Adipose tissue (tissue), 3 donors: ENCODE data around the gene ESRRB. TPM values are rescaled to one million over a fixed set of nuclear protein-coding genes. Genes with fewer than 3 reads are reported as not detected.

Experiments used
- H3K27ac ChIP-seq: one replicate; pipeline ENCODE4 v1.5.1; 2013; ENCODE audit warnings: low read depth, low read length
- WGBS, 3 donors: extraction: QIAGEN DNeasy Blood & Tissue Kit; methylation state at CpG; one replicate each; pipeline ENCODE4 v1.1.7; 2013; 5-methylcytosine and 5-hydroxymethylcytosine counted together
- polyA plus RNA-seq, 3 donors: library from polyadenylated mRNA; stranded (reverse); fragments of 200-250 nt; gene quantifications; one replicate each; pipeline ENCODE4 v1.2.3, GENCODE V29; 2013
- donor health status: healthy with polysubstance abuse.
- donor health status: Bipolar disorder and iron deficiency.
- donor health status: healthy.

The ESRRB gene
- polyA plus RNA-seq, 3 donors, result 0.23 to 0.52 (median 0.34) TPM

GRCh38 chr14:76430017-76430416 lies 54.1 kb downstream of the ESRRB start:
- H3K27ac ChIP-seq, result no peak overlapping the region
- WGBS, 3 donors, result 78 to 90% (median 78%) methylated on average over 1 of the region's 1 CpG

GRCh38 chr14:76430475-76430980 lies 54.6 kb downstream of the ESRRB start:
- no peak overlapping the region for H3K27ac ChIP-seq
- WGBS, 3 donors, result 78 to 87% (median 80%) methylated on average over 4 of the region's 4 CpGs

GRCh38 chr14:76431538-76431937 lies 55.6 kb downstream of the ESRRB start:
- WGBS, 3 donors, result 79 to 83% (median 83%) methylated on average over 9 of the region's 9 CpGs
- H3K27ac ChIP-seq, result no peak overlapping the region

GRCh38 chr14:76432827-76433752 lies 57.2 kb downstream of the ESRRB start:
- no peak overlapping the region for H3K27ac ChIP-seq
- 61 to 77% (median 74%) methylated on average over 13 of the region's 13 CpGs for WGBS, 3 donors

GRCh38 chr14:76434220-76434619 lies 58.3 kb downstream of the ESRRB start:
- 58 to 86% (median 78%) methylated on average over 9 of the region's 9 CpGs for WGBS, 3 donors

GRCh38 chr14:76439237-76439775 lies 63.4 kb downstream of the ESRRB start:
- H3K27ac ChIP-seq, result no peak overlapping the region
- whole genome bisulfite sequencing, 3 donors, result 93 to 95% (median 94%) methylated on average over 32 to 33 of the region's 33 CpGs

More at GRCh38 chr14:76434220-76434619, 58.3 kb downstream of the ESRRB start:
- H3K27ac ChIP-seq, result no peak overlapping the region

GRCh38 chr14:76446486-76446885 lies 70.5 kb downstream of the ESRRB start:
- H3K27ac ChIP-seq, result no peak overlapping the region
- 57 to 78% (median 72%) methylated on average over 2 of the region's 2 CpGs for WGBS, 3 donors

GRCh38 chr14:76446921-76447320 lies 71.0 kb downstream of the ESRRB start:
- WGBS, 3 donors, result 66 to 69% (median 67%) methylated on average over 7 of the region's 7 CpGs
- no peak overlapping the region for H3K27ac ChIP-seq

GRCh38 chr14:76450476-76450875 lies 74.5 kb downstream of the ESRRB start:
- H3K27ac ChIP-seq, result no peak overlapping the region
- WGBS, 3 donors, result 57 to 73% (median 58%) methylated on average over 4 of the region's 4 CpGs

GRCh38 chr14:76456200-76456599 lies 80.3 kb downstream of the ESRRB start:
- WGBS, 3 donors, result 44 to 61% (median 55%) methylated on average over 2 of the region's 2 CpGs
- no peak overlapping the region for H3K27ac ChIP-seq

- WGBS, 3 donors, result 74 to 77% (median 74%) methylated on average over 9 of the region's 9 CpGs
- no peak overlapping the region for H3K27ac ChIP-seq
Observed at GRCh38 chr14:76456891-76457586, 81.1 kb downstream of the ESRRB start.

GRCh38 chr14:76457841-76458240 lies 81.9 kb downstream of the ESRRB start:
- WGBS, 3 donors, result 82 to 92% (median 91%) methylated on average over 5 of the region's 5 CpGs
- H3K27ac ChIP-seq, result no peak overlapping the region

GRCh38 chr14:76461886-76462285 lies 85.9 kb downstream of the ESRRB start:
- 94 to 100% (median 95%) methylated on average over 4 of the region's 4 CpGs for WGBS, 3 donors
- H3K27ac ChIP-seq, result no peak overlapping the region

GRCh38 chr14:76462330-76462729 lies 86.4 kb downstream of the ESRRB start:
- H3K27ac ChIP-seq, result no peak overlapping the region
- WGBS, 3 donors, result 92 to 95% (median 94%) methylated on average over 11 of the region's 11 CpGs

GRCh38 chr14:76463105-76463504 lies 87.2 kb downstream of the ESRRB start:
- WGBS, 3 donors, result 75 to 91% (median 75%) methylated on average over 3 to 4 of the region's 4 CpGs
- H3K27ac ChIP-seq, result no peak overlapping the region

GRCh38 chr14:76464856-76465255 lies 88.9 kb downstream of the ESRRB start:
- WGBS, 3 donors, result 78 to 89% (median 84%) methylated on average over 4 of the region's 4 CpGs
- H3K27ac ChIP-seq, result no peak overlapping the region

- WGBS, 3 donors, result 54 to 71% (median 68%) methylated on average over 9 of the region's 9 CpGs
- H3K27ac ChIP-seq, result no peak overlapping the region
Observed at GRCh38 chr14:76465664-76466063, 89.7 kb downstream of the ESRRB start.

- no peak overlapping the region for H3K27ac ChIP-seq
- WGBS, 3 donors, result 50 to 72% (median 68%) methylated on average over 8 of the region's 8 CpGs
Observed at GRCh38 chr14:76467711-76468155, 91.8 kb downstream of the ESRRB start.

GRCh38 chr14:76472199-76472723 lies 96.3 kb downstream of the ESRRB start:
- no peak overlapping the region for H3K27ac ChIP-seq
- WGBS, 3 donors, result 80 to 96% (median 92%) methylated on average over 5 of the region's 5 CpGs
